ENCODE measurements around the gene CEACAM19.

GRCh38 chr19:44706506-44707236 is 35.4 kb downstream of the CEACAM19 start:
- TF ChIP-seq, protein P1, sequence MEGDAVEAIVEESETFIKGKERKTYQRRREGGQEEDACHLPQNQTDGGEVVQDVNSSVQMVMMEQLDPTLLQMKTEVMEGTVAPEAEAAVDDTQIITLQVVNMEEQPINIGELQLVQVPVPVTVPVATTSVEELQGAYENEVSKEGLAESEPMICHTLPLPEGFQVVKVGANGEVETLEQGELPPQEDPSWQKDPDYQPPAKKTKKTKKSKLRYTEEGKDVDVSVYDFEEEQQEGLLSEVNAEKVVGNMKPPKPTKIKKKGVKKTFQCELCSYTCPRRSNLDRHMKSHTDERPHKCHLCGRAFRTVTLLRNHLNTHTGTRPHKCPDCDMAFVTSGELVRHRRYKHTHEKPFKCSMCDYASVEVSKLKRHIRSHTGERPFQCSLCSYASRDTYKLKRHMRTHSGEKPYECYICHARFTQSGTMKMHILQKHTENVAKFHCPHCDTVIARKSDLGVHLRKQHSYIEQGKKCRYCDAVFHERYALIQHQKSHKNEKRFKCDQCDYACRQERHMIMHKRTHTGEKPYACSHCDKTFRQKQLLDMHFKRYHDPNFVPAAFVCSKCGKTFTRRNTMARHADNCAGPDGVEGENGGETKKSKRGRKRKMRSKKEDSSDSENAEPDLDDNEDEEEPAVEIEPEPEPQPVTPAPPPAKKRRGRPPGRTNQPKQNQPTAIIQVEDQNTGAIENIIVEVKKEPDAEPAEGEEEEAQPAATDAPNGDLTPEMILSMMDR (conservative IDR thresholded peaks at IDR 0.05; ENCODE audit: low read length) = no peak
- no peak for TF ChIP-seq EZH2phosphoT487 (IDR thresholded peaks at IDR 0.05; ENCODE audit: borderline replicate concordance)

Measured in Loucy (cell line).